ENCODE data around the gene ZIK1.

Gene ZIK1

GRCh38 chr19:57613941-57614743 lies 30.2 kb downstream of the ZIK1 start, which contains the start of gene ZNF134:
Gene ZNF134, plus strand, starts transcription at chr19:57614242. Its CDS starts 5,227 bp downstream, at chr19:57619469.
- peak; percentile 55 for DNase-seq

- DNase-seq = no peak
Measured at GRCh38 chr19:57615346-57615745, 31.4 kb downstream of the ZIK1 start.

GRCh38 chr19:57620673-57621348 lies 36.9 kb downstream of the ZIK1 start:
- DNase-seq = no peak

- DNase-seq = no peak
Measured at GRCh38 chr19:57623091-57623490, 39.1 kb downstream of the ZIK1 start.

- DNase-seq = peak; percentile 53
Measured at GRCh38 chr19:57632987-57633831, 49.3 kb downstream of the ZIK1 start, which contains the start of gene ZNF211. Gene ZNF211, plus strand, starts transcription at chr19:57633168. Its CDS starts 179 bp downstream, at chr19:57633347.

GRCh38 chr19:57633832-57634131 lies 49.8 kb downstream of the ZIK1 start:
- no peak for DNase-seq

- no peak for DNase-seq
Measured at GRCh38 chr19:57637379-57637778, 53.4 kb downstream of the ZIK1 start.

- DNase-seq = no peak
Measured at GRCh38 chr19:57641715-57642234, 57.8 kb downstream of the ZIK1 start.

- DNase-seq = no peak
Measured at GRCh38 chr19:57642396-57643046, 58.6 kb downstream of the ZIK1 start.
